ENCODE data around the gene KDSR. TPM values are rescaled to one million over a fixed set of nuclear protein-coding genes. Genes with fewer than 3 reads are reported as not detected.

The KDSR gene
- total and polyA plus RNA-seq, 9 of the 15 experiments (the other 6 are each of a cell fraction or from before 2014, with no cell fraction given) = 4.0 to 24.7 (median 12.4) TPM

DNA sequence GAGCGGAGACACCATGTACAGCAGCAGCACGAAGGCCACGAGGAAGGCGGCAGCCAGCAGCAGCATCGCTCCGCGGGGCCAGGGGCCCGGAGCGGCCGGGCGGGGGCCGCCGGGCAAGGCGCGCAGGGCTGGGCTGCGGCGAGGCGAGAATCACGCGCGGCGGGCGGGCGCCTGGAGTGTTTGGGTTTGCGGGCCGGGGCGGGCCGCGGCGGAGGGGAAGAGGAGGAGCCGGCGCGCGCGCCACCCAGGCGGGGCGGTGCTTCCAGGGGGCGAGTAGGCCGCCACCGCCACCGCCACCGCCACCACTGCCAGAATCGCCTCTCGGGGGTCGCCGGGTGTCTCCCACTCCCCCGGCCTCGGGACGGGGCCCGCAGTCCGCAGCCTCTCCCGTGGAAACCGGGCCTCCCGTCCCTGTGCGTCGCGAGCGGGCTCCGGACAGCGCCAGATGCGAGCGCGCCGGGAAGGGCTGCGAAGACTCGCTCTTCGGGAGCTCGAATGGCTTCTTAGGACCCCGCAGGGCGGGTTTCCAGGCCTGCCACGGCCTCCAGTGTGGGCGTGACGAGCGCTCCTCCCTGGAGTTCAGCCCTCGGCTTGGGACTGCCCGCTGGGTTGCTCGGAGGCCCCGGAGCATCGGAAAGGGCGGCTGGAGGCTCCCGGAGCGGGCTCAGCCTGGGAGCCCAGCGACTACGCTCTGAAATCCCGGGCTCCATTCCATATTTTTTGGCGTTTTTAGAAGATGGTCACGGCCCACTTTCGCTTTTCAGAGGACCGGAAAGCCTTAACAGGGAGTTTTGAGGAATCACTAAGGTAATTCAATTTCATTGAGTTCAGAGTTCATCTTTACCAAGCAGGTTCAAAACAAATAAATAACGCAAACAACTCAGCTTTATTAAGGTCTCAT, at the start of gene KDSR (continued):
- TF ChIP-seq, protein P1, sequence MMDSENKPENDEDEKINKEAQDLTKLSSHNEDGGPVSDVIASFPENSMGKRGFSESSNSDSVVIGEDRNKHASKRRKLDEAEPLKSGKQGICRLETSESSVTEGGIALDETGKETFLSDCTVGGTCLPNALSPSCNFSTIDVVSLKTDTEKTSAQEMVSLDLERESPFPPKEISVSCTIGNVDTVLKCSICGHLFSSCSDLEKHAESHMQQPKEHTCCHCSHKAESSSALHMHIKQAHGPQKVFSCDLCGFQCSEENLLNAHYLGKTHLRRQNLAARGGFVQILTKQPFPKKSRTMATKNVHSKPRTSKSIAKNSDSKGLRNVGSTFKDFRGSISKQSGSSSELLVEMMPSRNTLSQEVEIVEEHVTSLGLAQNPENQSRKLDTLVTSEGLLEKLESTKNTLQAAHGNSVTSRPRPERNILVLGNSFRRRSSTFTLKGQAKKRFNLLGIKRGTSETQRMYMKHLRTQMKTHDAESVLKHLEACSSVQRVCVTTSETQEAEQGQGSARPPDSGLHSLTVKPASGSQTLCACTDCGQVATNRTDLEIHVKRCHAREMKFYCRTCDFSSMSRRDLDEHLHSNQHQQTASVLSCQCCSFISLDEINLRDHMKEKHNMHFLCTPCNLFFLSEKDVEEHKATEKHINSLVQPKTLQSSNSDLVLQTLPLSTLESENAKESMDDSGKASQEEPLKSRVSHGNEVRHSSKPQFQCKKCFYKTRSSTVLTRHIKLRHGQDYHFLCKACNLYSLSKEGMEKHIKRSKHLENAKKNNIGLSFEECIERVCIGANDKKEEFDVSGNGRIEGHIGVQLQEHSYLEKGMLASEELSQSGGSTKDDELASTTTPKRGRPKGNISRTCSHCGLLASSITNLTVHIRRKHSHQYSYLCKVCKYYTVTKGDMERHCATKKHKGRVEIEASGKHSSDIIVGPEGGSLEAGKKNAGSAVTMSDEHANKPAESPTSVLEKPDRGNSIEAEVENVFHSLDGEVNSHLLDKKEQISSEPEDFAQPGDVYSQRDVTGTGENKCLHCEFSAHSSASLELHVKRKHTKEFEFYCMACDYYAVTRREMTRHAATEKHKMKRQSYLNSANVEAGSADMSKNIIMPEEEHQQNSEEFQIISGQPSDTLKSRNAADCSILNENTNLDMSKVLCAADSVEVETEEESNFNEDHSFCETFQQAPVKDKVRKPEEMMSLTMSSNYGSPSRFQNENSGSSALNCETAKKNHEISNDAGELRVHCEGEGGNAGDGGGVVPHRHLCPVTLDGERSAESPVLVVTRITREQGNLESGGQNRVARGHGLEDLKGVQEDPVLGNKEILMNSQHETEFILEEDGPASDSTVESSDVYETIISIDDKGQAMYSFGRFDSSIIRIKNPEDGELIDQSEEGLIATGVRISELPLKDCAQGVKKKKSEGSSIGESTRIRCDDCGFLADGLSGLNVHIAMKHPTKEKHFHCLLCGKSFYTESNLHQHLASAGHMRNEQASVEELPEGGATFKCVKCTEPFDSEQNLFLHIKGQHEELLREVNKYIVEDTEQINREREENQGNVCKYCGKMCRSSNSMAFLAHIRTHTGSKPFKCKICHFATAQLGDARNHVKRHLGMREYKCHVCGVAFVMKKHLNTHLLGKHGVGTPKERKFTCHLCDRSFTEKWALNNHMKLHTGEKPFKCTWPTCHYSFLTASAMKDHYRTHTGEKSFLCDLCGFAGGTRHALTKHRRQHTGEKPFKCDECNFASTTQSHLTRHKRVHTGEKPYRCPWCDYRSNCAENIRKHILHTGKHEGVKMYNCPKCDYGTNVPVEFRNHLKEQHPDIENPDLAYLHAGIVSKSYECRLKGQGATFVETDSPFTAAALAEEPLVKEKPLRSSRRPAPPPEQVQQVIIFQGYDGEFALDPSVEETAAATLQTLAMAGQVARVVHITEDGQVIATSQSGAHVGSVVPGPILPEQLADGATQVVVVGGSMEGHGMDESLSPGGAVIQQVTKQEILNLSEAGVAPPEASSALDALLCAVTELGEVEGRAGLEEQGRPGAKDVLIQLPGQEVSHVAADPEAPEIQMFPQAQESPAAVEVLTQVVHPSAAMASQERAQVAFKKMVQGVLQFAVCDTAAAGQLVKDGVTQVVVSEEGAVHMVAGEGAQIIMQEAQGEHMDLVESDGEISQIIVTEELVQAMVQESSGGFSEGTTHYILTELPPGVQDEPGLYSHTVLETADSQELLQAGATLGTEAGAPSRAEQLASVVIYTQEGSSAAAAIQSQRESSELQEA (IDR thresholded peaks at IDR 0.05; ENCODE audit: low read depth) = no peak
- no peak for TF ChIP-seq HSF4 (CRISPR knock-in tag; IDR thresholded peaks at IDR 0.05; ENCODE audit: borderline replicate concordance)
- TF ChIP-seq, protein P2, sequence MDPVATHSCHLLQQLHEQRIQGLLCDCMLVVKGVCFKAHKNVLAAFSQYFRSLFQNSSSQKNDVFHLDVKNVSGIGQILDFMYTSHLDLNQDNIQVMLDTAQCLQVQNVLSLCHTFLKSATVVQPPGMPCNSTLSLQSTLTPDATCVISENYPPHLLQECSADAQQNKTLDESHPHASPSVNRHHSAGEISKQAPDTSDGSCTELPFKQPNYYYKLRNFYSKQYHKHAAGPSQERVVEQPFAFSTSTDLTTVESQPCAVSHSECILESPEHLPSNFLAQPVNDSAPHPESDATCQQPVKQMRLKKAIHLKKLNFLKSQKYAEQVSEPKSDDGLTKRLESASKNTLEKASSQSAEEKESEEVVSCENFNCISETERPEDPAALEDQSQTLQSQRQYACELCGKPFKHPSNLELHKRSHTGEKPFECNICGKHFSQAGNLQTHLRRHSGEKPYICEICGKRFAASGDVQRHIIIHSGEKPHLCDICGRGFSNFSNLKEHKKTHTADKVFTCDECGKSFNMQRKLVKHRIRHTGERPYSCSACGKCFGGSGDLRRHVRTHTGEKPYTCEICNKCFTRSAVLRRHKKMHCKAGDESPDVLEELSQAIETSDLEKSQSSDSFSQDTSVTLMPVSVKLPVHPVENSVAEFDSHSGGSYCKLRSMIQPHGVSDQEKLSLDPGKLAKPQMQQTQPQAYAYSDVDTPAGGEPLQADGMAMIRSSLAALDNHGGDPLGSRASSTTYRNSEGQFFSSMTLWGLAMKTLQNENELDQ (CRISPR knock-in tag; IDR thresholded peaks at IDR 0.05; ENCODE audit: borderline replicate concordance) = no peak
- TF ChIP-seq ZNF324 (CRISPR knock-in tag; IDR thresholded peaks at IDR 0.05) = no peak
- no peak for TF ChIP-seq HNRNPUL1 (IDR thresholded peaks at IDR 0.05; ENCODE audit: low read length)
- TF ChIP-seq ZNF3 (CRISPR knock-in tag; IDR thresholded peaks at IDR 0.05) = no peak
- TF ChIP-seq NCOR1 (IDR thresholded peaks at IDR 0.05) = 0 out of 2 replicates have a peak, but pooled peaks have one; percentile 7
- no peak for TF ChIP-seq KAT2B (IDR thresholded peaks at IDR 0.05; ENCODE audit: low read depth, low read length)
- TF ChIP-seq DIDO1 (tag; IDR thresholded peaks at IDR 0.05; ENCODE audit: low read depth) = no peak
- TF ChIP-seq JUND (IDR thresholded peaks at IDR 0.05; ENCODE audit: borderline replicate concordance, low read depth, low read length) = peak; percentile 30; the same call in 1 of the 2 replicates
- TF ChIP-seq JUND (tag; IDR thresholded peaks at IDR 0.05; ENCODE audit: borderline replicate concordance, low read depth, low read length) = no peak
- TF ChIP-seq ZNF668 (CRISPR knock-in tag; IDR thresholded peaks at IDR 0.05) = no peak
- peak; percentile 31 to 69; a peak in 3 of 4 replicates for TF ChIP-seq MAZ (CRISPR knock-in tag; conservative IDR thresholded peaks at IDR 0.05 in 1 of 2, IDR thresholded peaks at IDR 0.05 in 1 of 2)
- TF ChIP-seq ZBTB8A (IDR thresholded peaks at IDR 0.05; ENCODE audit: partially characterized antibody) = no peak
- no peak for TF ChIP-seq ZNF253 (CRISPR knock-in tag; conservative IDR thresholded peaks at IDR 0.05)
- TF ChIP-seq ARID2 (IDR thresholded peaks at IDR 0.05) = no peak
